G401.6 (cell line): ENCODE results near the gene SYNGR3.

Experiments used
- FAIRE-seq: peaks from 2 replicates; lab custom pipeline; 2012; peaks lifted over from hg19 to GRCh38; lab: Jason Lieb, UNC

Gene SYNGR3

DNA sequence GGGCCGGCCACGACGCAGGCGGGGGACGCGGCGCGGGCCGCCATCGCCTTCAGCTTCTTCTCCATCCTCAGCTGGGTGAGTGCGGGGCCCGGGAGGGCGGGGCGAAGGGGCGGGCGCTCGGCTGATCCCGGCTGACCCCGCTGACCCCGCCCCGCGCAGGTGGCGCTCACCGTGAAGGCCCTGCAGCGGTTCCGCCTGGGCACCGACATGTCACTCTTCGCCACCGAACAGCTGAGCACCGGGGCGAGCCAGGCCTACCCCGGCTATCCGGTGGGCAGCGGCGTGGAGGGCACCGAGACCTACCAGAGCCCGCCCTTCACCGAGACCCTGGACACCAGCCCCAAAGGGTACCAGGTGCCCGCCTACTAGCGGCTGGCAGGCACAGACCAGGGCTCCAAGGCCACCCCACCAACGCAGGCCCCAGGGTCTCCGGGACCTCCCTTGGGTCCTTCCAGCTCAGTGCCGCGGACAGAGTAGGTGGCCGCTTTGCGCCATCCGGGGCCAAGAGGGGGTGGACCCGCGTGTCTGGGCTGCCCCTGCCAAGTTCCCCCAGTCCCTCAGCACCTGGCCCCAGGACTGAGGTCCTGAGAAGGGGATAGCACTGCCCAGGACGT is 3.0 kb downstream of the SYNGR3 start:
- FAIRE-seq = no peak

DNA sequence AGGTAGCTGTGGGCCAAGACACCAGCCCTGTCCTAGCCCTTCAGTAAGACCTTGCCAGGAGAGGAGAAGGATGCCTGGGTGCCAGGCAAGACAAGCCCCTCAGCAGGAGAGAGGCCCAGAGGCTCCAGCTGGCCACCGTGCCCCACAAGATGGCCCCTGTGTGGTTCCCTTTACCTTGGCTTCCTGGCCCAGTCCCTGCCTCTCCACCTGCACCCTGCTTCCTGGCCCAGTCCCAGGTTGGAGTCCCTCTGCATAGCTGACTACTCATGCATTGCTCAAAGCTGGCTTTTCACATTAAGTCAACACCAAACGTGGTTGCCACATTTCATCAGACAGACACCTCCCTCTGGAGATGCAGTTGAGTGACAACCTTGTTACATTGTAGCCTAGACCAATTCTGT is 4.0 kb downstream of the SYNGR3 start:
- peak; percentile 27 for FAIRE-seq

DNA sequence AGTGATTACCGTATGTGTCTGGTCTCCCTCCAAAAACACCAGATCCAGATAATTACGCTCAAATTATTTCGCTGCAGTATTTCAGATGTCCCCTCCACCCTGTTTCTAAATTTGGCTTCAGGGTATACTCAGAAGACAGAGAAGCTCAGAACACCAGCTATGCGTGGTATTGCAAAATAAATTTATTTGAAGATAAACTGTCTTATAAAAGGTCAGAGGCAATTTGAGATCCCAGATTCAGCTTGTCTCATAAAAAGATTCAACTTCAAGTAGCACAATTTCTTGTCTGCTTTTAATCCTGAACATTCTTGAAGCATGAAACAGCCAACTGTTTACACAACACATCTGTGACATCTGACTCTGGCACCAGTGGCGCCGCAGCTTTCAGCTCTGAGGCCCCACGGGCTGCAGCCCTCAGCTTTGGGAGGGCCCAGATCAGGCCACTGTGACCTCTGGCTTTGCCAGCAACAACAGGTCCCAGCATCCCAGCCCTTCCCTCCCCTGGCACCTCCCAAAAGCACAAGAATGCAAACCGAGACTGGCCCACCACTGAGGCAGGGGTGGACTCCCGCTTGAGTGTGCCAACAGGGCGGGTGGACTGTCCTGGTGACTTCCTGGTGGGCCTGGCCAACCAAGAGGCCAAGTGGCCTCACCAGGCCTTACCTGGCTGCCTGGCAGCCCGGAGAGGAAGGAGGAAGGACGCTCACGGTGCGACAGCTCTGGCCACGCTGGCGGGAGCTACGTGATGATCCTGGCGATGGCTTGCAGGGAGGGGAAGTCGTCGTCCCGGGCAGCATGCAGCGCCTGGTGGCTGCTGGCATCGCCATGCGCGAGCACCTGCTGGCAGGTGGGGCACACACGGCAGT is 8.0 kb downstream of the SYNGR3 start:
- FAIRE-seq = no peak

DNA sequence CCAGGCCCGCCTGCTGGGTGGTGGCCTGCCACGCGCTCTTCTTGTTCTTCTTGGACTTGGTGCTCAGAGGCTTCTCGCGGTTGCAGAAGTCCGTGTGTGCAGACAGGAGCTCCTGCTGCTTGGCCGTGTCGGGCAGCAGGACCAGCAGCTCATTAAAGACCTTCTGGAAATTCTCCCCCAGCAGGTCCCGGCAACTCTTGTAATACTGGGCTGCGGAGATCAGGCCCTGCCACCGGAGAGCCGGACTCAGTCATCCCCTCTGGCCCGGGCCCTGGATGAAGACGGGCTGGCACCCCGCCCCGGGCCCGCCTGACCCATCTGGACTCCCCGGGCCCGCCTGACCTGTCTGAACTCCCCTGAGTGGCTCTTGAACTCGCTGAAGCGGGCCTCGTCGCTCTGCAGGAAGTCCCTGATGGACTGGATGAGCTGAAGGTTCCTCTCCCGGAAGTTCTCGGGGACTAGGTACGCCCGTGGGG is 8.6 kb downstream of the SYNGR3 start:
- FAIRE-seq = no peak

DNA sequence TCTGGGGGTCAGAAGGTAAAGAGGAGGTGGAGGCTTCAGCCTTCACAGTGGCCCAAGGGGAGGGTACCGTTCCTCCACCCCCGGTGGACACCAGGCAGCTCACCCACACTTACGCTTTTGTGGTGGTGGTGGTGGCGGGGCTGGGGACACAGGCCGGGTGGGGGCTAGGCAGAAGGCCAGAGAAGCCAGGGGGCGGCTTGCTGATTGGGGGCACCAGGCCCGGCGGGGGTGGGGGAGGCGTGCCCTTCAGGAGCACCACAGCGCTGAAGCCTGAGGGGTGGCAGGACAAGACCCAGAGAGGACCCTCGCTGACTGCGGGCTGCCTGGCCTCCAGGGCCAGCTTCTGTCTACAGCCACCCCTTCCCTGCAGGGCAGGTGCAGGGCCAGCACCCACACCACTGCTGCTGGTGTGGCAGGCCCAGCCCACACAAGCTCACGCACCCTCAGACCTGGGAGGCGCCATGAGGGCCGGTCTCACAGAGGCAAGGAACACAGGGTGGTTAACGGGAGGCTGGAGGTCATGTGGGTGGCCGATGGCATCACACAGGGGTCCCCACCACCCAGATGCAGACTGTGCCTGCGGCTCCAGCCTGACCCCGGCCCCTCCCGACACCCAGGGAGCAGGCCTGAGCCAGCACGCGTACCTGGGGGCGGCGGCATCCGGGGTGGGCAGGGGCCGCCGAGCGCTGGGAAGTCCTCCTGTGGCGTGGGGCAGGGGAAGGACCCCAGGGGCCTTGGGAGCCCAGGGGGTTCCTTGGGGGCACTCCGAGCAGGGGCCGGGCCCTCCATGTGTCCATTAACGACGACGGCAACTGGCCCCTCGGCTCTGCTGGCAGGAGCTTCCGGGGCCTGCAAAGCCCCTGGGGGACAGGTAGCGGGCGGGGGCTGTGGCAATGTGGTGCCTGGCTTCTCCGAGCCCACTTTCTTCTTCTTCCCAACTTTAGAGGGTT is 9.4 kb downstream of the SYNGR3 start:
- FAIRE-seq = no peak

DNA sequence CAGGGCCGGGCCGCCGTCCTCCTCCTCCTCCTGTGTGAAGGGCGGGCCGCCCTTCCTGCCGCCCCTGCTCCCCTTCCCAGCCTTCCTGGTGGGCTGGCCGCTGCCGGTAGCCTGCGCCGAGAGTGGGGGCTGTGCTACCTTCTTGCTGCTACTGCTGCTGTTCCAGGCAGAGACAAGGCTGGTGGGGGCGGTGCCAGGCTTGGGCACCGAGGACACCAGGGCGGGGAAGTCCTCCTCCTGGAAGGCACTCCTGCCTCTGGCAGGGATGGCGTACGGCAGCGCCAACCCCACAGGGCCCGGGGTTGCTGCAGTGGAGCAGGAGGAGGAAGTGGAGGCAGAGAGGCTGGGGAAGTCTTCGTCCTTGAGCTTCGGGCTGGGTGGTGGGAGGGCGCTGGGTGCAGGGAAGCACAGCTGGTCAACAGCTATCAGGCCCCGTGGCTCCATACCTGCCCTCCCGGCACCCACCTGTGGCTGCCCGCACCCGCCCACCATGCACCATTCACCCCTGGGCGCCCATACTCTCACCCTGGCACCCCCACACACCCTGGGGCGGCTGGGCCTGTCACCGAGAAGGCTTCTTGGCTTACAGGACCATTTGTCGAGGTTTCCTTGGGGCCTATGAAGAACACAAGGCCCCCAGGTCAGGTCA is 10.2 kb downstream of the SYNGR3 start:
- FAIRE-seq = no peak

DNA sequence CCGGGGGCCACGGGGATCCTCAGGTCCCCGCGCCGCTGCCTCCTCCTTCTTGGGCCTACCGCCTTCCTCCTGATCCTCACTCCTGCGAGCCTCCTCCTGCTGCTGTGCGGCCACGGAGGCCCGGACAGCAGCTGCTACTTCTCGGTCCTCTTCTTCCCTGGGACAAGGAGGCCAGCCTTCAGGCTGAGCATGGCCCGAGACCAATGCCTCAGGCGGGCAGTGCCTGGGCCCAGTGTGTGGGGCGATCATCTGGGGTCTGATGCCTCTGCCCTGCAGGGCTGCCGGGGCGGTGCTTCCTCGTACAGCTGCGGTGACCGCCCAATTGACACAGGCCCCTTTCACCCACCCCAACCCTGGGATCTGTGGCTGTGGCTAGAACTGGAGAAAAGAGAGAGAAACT is 11.3 kb downstream of the SYNGR3 start:
- no peak for FAIRE-seq

DNA sequence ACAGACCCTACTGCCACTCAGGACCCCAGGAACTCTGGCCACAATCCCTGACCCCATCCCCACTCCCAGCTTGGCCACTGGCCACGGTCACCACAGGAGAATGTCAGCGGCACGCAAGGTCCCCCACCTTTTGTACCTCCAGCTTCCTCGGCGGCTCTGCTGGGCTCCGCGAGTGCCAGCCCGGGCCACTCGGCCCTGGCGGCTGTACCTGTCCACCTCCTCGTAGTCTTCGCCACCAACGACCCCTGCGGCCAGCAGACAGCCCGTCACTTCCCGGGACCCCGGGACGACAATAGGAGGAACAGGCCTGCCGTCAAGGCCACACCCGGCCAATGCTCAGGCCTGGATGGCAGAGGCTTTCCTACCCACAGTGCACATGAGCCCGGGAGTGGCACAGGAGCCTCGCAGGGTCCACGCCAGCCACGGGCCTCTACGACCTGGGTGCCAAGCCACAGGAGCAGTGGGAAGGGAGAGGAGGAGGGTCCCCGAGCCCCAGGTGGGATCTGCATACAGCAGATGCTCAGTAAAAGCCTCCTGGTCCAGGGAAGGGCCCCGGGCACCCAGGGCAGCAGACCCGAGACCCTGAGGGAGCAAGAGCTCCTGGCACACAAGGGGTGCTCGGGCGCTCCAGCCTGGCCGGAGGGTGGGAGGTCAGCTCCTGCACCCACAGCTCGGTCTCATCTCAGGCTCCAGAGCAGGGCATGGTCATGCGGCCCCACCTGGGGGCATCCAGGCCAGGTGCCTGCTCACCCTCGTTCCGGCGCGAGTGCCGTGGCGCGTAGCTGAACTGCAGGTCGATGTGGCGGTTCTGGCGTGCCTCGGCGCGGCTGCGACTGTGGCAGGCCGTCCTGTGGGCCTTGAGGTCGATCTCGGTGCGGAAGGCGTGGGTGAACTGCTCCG is 11.9 kb downstream of the SYNGR3 start:
- no peak for FAIRE-seq

DNA sequence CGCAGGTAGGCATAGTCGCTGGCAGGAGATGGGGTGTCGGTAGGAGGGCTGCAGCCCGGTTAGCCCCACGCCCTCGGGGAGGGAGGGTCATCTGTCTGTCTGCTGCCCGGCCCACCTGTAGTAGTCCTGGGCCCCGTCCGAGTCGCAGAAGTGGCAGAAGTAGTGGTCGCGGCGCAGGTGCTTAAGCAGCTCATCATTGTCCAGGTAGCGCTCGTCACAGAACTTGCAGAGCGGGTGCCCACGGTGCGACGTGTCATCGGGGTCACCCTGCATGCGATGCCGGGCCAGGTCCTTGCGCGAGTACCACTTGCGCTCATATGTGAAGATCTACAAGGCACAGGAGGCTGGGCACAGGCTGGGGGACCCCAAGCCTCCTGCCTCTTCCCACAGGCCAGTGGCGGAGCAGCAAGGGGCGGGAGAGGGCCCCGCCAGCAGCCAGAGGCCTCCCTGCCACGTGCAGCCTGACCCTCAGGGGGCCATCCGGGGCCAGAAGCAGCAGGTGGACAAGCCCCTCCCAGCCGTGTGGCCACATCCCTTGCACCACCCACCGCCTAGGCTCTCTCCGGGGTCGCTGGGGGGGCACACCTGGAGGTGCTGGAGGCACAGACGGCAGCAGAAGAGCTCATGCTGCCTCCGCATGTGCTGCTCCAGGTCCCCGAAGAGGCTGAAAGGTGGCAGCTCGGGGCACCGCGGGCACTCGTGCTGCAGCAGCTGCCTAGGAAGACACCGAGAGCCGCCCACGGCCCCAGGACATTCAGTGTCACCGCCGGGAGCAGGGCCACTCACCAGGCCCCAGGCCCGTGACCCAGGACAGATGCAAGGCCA is 12.8 kb downstream of the SYNGR3 start:
- no peak for FAIRE-seq

DNA sequence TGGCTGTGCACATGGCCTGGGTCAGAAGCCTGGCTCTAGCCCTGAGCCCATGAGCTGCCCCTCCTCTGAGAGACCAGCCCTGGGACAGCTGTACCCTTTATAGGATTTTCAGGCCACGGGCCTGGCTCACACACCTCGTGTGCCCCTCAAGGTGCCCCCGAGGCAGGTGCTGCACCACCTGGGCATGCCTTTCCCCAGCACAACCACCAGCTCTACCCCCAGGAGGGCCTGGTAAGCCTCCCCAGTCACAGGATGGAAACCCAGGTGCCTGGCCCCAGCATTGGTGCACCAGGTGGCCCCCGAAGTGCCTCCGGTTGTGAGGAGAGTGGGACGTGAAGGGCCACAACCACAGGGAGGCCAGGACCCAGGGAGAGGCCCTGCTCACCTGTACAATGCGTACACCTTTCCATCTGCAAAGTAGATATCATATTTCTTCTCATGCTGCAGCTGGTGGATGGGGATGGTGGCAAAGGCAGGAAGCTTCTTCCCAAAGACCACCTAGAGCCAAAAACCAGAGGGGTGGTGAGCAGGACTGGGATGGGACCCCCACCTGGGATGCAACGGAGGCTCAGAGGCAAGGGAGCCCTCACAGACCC is 13.6 kb downstream of the SYNGR3 start:
- no peak for FAIRE-seq

DNA sequence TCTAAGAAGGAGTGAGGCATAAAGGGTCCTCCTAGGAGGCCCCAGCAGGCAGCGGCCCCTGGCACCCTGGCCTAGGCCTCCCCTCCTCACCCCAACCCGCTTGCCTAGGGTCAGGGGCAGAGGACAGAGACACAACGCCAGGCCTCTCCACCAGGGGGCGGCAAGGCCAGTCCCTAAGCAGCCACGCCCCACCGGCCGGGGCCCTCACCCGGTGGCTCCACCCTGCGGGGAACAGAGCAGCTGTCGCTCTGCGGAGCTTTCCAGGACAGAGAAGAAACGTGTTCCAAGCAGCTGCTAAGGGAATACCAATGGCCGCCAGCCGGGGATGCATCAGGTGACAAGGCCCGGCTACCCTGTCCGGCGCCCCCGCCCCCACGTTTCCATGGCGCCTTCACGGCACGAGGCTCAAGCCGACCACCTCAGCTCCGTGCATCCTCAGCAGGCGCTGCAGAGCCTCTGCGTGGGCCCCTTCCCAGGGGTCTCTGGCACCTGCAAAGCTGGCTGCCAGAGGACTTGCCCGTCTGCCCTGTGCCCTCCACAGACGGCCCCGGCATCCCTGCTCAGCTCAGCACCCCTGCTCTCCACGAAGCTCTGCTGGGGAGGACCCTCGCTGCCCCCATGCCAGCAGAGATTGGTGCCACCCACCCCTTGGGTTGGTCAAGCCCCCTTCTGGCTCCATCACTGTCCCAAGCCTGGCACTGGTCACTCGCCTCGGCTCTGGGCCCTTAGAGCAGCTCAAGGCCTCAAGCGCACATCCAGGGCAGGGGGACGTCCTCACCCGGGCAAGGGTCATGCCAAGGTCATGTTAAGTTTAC is 14.3 kb downstream of the SYNGR3 start:
- FAIRE-seq = peak; percentile 94

DNA sequence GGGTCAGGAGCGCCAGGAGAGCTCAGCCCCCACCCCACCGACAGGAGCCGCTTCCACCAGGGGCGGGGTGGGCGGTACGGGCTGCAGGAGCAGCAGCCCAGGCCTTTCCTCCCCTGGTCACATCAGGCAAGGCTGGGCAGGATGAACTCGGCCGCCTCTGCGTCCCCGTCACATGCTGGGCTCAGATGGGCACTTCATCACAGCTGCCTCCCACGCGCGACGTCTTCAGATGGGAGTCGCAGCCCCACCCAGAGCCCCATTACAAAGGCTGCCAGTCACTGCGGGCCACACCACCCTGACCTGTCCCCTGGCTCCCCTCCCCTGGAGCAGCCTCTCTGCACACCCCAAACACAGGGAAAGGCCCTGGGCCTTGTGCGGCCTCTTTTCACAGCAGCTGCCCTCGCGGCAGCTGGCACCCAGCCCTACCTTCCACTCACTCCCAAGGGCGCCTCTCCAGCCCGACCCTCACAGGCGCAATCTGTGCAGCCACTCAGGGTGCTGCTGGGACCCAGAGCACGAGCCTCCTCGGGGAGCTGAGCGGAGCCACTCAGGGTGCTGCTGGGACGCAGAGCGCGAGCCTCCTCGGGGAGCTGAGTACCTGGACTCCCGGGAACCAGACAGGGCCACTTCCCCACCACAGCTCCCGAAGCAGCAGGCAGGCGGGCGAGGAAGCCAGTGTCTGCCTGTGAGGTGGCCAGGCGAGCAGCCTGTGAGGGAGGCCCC is 15.2 kb downstream of the SYNGR3 start:
- FAIRE-seq = no peak

DNA sequence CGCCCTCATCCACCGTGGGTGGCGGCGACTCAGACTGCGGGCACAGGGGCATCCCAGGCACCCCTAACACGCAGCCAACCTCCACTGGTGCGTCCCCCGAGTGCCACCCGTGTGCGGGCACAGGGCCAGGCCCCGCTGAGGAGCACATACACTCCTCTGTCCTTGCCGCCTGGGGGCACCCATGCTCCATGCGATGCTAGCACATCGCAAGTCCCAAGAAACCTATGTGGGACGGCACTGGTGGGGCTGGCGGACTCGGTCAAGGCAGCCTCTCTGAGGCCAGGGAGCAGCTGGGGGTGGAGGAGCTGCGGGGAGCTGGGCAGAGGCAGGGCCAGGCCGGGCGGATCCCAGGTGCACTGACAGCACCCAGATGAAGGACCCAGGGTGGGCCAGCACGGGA is 15.9 kb downstream of the SYNGR3 start:
- FAIRE-seq = no peak

DNA sequence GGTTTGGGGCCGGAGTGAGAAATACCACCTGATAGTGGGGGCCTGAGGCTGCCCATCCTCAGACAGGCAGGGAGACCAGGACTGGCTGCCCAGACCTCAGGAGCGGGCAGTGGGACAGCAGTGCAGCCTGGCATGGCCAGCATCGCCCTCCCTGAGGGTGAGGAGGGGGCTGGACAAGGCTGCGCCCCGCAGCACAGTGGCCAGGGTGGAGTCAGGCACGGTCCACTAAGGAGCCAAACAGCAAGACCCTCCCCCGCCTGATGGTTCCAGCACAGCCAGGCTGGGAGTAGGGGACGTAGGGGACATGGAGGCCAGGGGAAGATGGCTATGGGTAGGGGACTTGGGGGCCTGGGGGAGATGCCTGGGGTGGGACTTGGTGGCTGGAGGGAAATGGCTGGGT is 16.5 kb downstream of the SYNGR3 start:
- no peak for FAIRE-seq

DNA sequence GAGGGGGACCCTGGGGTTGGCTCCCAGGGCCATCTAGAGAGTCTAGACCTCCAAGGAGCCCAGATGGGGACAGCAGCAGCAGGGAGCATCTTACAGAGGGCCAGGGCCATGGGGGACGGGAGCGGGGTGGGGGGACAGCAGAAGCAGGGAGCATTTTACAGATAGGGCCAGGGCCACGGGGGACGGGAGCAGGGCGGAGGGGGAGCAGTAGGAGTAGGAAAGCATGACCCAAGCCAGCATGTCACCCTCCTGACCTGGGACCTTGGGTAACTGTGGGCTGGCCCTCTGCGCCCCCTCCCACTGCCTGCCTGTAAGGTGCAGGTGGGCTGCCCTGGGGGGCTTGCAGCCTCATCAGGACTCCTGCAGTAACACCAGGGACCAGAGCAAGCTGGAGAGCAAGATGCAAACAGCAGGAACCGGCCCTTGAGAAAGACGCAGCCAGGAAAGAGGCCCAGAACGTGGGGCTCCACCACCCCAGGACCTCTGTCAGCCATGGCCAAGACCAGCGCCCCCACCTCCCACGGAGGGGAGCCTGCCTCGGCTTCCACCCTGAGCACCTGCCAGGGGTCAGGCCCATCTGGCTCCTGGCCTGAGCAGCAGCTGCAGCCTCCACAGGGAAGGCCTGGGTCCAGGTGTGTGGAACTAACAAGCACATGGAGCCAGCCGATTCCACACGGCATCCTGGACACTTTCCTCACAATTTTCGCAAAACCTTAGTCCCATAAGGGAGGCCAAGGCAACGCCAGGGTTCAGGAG is 17.5 kb downstream of the SYNGR3 start:
- no peak for FAIRE-seq

DNA sequence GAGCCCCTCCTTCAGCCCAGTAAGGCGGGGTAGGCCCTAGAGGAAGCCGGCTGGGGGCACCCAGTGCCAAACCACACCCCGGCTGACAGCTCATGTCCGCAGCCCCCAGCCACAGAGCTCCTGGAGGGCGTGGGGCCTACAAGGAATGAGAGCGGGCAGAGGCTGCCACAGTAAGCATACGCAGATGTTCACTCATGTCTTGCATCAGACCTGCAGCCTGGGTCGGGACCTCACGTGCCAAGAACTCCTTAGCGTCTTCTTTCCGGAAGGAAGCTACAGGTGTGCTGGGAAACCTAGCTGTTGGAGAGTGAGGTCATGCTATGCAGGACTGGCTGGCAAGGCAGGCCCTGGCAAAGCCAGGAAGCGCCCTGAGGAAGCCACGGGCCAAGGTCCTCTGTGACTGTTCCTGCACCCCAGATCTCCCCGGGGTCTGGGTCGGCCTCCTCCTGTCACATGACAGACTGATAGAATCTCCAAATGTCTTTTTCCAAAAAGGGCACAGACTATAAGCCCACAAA is 18.3 kb downstream of the SYNGR3 start:
- FAIRE-seq = no peak

DNA sequence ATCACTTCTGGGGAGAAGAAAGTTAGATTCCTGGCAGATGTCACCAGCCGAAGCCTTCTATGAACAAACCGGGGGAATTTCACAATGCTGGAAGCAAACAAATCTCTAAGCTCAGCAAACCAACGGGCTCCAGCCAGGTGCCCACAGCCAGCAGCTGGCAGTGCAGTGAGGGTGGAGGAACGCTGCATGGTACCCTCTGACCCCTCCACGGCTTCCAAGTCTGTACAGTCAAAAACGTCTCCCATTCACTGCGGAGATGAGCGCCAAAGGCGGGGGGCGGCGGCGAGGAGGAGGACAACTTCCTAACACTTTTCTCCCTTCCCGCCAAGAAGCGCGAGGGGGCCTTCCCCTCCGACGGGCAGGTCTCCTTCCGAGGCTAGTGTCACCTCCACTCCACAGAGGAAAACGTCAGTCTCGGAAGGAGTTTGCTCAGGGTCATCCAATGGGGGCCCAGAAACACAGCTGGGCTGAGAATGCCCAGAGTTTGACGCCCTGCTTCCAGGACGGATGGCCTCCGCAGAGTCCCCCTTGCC is 18.9 kb downstream of the SYNGR3 start:
- FAIRE-seq = no peak
